AG09319 (cell line): ENCODE measurements around the gene ALOXE3.

ENCODE experiments used
- DNase-seq: peaks from one replicate; pipeline ENCODE4 v3.0.0-alpha.2; 2010; ENCODE audit warnings: low read depth; ENCODE audit errors: extremely low read depth
- CTCF ChIP-seq: IDR thresholded peaks from 2 replicates; pipeline ENCODE4 v1.5.1; 2011; ENCODE audit warnings: low read depth, mild to moderate bottlenecking, inconsistent platforms, low read length, moderate library complexity

The ALOXE3 gene

GRCh38 chr17:8123695-8124349 lies 5.5 kb upstream of the ALOXE3 start, which contains the start of gene HES7:
TSS of gene HES7 (minus strand) at chr17:8124106. CDS start at chr17:8124084, 22 bp downstream.
- TF ChIP-seq CTCF, result no peak
- DNase-seq, result no peak

GRCh38 chr17:8122924-8123694 lies 4.8 kb upstream of the ALOXE3 start:
- DNase-seq, result no peak
- no peak for TF ChIP-seq CTCF

GRCh38 chr17:8122422-8122923 lies 4.2 kb upstream of the ALOXE3 start:
- TF ChIP-seq CTCF, result no peak
- no peak for DNase-seq

GRCh38 chr17:8121681-8122421 lies 3.5 kb upstream of the ALOXE3 start:
- no peak for DNase-seq
- TF ChIP-seq CTCF, result peak; percentile 37

- DNase-seq, result no peak
- TF ChIP-seq CTCF, result no peak
These were observed 3.0 kb upstream of the ALOXE3 start for GRCh38 chr17:8121407-8121680.

- TF ChIP-seq CTCF, result peak; percentile 30
- no peak for DNase-seq
These were observed 2.4 kb upstream of the ALOXE3 start for GRCh38 chr17:8120520-8121406.
